NCI-H1092 treated with DMSO at 0.1 percent for 48 hours (cell line): ENCODE results near the gene SALL3.

Experiments
- DNase-seq: peaks from one replicate; lab custom pipeline; 2025; lab: John Stamatoyannopoulos, UW

Gene SALL3

DNA sequence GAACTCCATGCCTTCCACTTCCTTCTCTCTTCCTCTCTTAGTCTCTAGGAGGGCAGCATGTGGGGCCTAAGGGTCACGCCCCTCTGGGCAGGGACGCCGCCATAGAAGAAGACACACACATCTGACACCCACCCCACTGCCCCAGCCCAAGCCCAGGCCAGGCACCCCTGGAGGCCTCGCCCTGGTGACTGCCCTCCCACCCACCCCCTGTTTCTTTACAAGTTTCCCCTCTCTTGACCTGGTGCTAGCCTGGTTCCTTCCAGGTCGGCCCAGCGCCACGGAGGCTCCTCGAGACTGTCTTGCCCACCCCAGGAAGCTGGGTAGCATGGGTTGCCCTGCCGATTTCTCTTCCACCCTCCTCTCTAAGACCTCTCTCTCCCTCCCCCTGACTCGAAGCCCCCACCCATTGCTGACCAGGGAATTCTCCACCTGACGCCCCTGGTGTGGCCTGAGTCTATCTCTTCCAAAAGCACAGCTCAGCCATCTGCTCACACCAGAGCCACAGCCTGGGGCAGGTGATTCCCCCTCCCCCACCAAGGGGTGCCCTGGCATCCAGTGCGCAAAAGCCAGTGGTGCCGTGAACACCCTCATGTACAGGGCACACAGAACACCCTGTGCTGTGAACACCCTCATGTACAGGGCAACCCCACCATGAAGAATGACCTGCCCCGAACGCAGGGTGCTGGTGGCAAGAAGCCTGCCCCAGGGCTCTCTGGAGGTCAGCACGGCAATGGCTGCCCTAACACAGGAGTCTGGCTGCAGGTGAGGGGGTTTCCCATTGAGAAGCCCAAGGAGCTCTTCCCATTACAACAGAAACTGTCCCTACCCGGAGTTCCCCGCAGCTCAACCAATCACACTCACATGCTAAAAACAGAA, 13.5 kb upstream of the SALL3 start:
- DNase-seq = no peak

- no peak for DNase-seq
These were observed 12.9 kb upstream of the SALL3 start for GRCh38 chr18:78966793-78967106.

- no peak for DNase-seq
These were observed 11.9 kb upstream of the SALL3 start for GRCh38 chr18:78967692-78968091.

GRCh38 chr18:78969574-78970315, 9.9 kb upstream of the SALL3 start:
- DNase-seq = no peak

GRCh38 chr18:78970774-78971333, 8.8 kb upstream of the SALL3 start:
- DNase-seq = no peak

GRCh38 chr18:78971511-78972245, 7.9 kb upstream of the SALL3 start:
- no peak for DNase-seq

- DNase-seq = no peak
These were observed 7.2 kb upstream of the SALL3 start for GRCh38 chr18:78972385-78972918.

GRCh38 chr18:78972930-78973331, 6.7 kb upstream of the SALL3 start:
- DNase-seq = no peak

- DNase-seq = no peak
These were observed 6.1 kb upstream of the SALL3 start for GRCh38 chr18:78973357-78974083.

DNA sequence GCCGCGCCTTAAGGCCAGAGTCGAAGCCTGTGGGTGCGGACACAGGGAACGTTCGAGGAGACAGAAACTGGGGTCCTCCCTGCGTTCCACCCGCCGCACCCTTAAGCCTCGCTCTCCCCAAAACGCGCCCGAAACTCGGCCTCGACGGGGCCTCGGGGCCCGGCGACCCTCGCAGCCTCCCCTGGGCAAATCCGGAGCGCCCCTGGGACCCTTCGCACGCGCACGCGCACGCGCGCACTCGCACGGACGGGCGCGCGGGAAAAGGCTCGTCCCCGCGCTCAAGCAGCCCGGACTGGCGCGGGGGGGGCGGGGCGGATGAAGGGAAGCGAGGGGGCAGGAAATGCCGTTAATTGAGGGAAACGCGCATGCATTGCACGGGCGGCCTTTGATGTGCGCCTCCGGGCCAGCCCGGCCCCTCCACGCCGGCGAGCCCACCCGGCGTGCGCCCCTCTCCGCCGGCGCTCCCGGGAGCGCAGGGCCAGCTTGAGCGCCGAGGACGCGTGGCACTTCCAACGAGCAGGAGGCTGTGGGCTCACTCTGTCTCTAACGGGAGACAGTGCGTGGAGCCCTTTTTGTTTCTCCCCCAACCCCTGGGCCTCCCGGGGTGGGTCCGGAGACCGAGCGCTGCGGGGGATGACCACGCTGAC, 5.4 kb upstream of the SALL3 start:
- DNase-seq = no peak

DNA sequence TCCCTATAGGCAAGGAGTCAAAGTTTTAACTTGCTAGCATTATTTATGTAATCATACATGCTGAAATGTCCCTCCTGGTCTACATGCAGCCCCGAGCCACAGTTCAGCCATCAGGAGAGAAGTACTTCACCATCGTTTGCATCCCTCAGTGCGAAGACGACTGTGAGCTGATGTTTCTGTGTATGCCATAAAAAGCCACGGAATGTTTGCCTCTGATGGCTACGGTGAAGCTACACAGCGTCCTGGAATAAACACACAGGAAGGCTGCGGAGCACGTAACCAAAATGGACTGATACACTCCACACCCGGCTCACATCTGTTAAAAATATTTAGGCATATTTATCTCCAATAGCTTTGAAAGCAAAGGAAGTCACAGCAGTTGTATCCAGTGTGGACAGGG, 4.3 kb upstream of the SALL3 start:
- DNase-seq = no peak

- DNase-seq = no peak
These were observed 3.8 kb upstream of the SALL3 start for GRCh38 chr18:78975699-78976335.

GRCh38 chr18:78976765-78977636, 2.6 kb upstream of the SALL3 start:
- no peak for DNase-seq

DNA sequence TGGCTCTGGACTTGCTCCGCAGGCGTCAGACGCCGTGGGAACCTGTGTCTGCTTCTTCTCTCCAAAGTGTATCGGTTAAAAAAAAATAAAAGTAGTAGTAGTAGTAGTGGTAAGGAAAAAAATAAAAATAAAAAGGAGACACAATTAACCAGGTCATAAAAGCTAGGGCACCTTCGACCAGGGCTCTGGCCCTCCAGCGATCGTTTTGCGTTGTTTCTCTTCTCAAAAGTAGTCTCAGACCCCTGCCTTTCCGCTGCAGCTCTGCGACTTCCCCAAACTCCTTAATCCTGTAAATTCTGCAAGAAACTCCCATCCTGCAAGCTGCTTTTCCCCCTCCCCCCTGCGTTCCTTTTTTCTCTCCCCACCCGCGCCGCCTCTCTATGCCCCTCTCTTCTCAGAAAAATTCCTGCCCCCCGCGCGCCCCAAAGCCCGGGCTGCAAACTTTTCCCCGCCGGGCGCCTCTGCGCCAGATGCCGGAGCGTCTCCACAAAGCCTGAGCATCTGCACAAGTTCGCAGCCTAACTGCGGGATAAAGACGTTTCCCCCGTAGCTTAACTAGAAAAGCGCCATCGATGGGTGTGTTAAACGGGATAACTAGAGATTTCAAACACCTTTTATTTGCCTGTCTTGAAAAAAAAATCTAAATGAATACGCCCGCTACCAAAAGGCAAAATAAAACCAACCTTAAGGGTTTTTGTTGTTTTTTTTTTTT, 1.8 kb upstream of the SALL3 start:
- no peak for DNase-seq

DNA sequence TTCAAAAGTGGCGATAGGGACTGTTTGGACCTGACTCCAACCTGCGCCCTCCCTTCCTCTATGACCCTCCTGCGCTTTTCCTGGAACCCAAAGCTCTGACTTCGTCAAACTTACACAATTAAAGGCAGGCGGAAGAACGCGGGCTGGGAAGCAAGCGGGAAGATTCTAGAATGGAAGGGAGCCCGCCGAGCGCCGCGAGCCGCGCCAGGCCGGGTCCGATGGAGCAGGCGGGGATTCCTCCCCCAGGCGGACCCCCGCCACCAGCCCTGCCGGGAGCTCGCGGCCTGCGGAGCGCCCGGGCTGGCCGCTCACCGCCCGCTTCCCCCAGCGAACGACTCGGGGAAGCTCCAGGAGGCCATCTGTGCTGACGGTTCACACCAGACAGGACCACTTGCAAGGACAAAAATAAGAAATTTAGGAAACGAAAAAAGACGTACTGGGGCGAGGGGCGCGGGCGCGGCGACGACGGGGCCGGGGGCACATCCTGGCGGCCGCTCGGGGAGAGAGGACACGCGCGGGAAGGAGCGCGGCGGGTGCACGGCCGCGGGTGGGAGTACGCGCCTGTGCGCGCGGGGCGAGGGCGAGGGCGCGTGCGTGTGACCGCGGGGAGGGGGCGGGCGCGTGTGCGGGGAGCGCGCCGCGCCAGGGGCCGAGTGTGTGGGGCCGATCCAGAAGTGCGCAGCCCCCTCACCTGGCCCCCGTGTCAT, 1.1 kb upstream of the SALL3 start:
- DNase-seq = no peak

DNA sequence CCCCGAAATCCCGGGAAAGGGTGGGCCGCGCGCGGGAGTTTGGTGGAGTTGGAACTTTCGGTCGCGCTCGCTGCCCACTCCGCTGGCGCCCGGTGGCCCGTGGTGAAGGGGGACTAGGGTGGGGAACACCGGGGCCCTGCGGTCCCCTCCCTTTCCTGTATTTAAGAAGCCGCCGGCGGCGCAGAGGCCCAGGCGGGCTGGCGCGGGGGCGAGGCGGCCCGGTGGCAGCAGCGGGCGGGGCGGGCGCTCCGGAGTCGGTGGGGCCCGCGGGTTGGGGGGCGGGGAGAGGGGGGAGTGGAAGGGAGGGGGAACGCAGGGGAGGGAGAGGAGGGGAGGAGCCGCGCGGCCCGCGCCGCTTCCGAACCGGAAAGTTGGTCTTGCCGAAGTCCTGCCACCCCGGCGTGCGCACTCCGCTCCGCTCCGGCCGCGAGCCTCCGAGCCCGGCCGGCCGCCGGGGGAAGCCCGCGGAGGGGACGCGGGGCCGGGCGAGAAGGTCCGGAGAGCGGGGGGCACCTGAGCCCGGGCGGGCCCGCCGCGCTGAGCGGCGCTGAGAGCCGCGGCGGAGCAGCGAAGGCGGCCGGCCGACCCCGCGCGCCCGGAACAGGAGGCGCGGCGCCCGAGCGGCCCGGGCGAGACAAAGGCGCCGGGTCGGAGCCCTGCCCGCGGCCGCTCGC, 425 bp upstream of the SALL3 start:
- DNase-seq = no peak

DNA sequence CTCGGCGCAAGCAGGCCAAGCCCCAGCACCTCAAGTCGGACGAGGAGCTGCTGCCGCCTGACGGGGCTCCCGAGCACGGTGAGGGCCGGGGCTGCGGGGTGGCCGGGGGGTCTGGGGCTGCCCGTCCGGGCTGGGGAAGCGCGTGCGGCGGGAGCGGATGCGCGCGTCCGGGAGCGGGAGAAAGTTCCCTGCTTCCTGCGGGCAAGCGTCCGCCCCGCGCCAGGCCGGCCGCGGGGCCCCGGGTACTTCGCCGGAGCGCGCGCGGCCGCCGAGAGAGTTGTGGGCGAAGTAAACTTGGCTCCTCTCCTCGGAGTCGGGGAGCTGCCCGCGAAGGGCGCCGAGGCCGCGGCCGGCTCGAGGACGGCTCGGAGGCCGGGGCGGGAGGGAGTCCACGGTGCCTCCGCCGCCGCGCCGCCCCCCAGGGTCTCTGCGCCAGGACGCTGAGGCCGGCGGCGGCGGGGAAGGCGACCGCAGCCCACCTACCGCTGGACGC, 707 bp downstream of the SALL3 start:
- no peak for DNase-seq
